GM11168 (cell line): ENCODE data around the gene EML1.

Source experiments
- in situ Hi-C: fragments of 300-500 bp; cut with MboI; formaldehyde crosslinking; loops from one replicate; pipeline ENCODE4 v1.12.0; 2022; ENCODE audit warnings: low sequenced_read_pairs; ENCODE audit not compliant: unreplicated experiment

The EML1 gene

GRCh38 chr14:99777951-99778350 lies 15.3 kb upstream of the EML1 start:
- in situ Hi-C loops, result no loop called here

GRCh38 chr14:99779751-99780150 lies 13.5 kb upstream of the EML1 start:
- in situ Hi-C loops, result no loop called here

DNA sequence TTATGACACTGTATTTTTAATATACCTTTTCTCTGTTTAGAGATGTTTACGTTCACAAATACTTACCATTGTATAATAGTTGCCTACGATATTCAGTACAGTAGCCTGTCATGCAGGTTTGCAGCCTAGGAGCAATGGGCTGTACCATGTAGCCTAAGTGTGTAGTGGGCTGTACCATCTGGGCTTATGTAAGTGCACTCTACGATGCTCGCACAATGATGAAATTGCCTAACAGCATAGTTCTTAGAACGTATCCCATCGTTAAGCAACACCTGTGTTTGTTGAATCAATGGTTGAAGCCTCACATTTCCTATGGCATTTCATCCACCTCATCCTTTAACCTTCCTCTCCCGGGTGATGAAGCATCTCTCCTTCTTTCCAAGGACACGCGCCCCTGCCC lies 12.5 kb upstream of the EML1 start:
- in situ Hi-C loops, result no loop called here

DNA sequence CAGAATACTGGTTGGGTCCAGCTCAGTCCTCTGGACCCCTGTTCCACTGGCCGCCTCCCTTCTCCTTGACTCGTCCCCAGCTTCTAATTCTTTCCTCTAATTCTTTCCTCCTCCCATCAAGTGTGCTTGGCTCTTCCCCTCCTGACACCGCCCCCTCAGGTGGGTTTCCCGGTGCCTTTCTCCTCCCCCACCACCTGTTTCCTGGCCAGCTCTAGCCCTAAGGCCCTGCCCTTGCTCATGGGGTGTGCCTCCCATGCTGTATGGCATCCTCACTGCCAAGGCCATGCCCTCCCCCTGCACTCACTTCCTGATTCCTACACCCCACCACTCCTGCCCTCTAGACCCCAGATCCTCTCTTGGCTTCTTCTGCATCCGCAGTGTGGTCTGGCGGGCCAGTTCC lies 12.1 kb upstream of the EML1 start:
- in situ Hi-C loops, result no loop called here

DNA sequence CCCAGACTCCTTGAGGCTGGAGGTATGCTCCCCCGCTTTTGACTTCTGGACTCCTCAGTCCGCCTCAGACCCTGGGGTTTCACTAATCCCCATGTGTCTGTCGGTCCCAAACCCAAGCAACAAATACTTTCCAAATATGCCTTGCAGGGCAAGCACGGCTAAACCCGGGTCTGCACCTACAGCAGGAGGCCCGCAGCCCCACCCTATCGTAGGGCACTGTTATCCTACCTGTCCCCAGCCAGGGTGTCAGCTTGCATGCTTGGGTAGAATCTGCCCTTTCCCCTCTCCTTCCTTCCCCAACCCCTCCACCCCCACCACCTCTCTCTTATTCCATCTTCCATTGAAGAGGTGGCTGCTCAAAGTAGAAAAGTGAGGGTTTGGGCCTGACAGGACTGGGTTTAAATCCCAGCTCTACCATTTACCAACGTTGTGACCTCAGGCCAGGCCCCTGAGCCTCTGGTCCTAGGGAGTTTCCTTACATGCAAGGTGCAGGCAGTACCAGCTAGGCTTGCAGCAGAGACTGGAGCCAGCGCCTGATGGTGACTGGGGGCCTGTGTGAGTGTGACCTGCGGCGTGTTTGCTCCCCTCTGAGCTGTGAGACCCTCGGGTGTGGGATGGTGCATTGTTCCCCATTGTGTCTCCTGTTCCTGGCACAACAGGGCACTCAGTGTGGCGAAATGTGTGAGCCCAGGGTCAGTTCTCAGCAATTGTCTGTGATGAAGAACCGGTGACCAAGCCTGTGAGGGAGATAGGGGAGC lies 11.2 kb upstream of the EML1 start:
- in situ Hi-C loops, result no loop called here

DNA sequence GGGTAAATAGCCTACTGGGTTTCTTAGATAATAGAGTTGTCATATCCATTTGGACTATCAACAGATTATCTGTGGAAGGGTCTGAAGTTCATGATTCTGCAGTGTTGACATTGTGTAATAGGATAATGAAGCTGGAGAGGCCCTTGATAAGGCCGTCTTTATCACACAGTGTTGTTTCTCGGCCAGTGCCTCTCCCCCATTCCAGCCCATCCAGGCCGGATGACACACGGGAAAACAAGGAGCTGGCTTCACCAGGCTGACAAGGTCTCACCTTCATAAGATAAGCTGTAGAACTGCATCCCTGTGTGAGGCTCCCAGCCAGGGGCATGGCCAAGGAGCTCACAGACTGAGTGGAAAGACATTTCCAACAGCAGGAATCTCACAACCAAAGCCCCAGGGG lies 8.7 kb upstream of the EML1 start:
- in situ Hi-C loops, result no loop called here

DNA sequence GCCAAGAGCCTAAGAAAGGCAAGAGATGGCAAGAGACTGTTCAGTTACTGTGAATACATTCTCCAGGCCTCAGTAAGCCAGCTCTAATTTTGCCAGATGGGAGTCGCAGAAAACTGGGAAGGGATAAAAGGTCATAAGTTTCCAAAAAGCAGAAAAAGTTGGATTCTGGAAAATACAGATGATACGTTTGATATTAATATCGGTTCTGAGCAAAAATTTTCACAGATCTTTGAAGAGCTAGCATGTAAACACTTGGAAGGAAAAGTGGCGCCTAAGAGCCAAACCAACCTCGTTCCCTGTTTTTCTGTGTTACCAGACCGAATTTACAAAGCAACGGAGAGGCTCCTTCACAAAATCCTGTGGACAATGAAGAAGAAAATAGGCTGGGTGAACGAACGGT lies 7.8 kb upstream of the EML1 start:
- in situ Hi-C loops, result no loop called here

DNA sequence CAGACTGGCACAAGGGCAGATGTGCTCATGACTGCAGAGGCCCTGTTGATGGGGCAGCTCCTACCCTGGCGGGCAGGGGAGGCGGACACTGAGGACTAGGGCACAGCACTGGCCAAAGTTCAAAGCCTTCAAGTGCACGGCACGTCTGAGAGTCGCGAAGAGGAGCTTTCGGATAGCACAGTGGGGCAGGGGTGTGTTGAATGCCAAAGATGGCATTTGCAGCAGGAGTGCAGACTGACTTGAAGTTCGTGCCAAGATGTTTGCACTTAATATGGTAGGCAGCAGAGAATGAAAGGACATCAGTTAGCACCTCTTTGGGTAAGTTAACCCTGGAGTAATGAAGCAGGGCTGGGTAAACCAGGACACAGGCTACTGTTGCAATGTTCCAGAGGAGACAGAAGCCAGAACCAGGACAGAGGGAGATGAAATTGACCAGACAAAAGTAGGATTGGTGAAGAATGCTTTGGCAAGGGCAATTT lies 6.7 kb upstream of the EML1 start:
- in situ Hi-C loops, result no loop called here

DNA sequence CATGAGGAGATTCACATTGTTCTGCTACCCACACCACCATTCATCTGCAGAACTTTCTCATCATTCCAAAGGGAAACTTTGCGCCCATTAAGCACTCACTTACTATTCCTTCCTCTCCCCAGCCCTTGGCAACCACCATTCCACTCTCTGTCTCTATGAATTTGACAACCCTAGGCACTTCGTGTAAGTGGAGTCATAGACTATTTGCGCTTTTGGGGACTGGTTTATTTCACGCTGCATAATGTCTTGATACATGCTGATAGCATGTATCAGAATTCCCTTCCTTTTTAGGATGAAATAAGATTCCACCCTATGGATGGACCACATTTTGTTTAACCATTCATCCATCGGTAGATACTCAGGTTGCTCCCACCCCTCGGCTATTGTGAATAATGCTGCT lies 4.5 kb upstream of the EML1 start:
- in situ Hi-C loops, result no loop called here

DNA sequence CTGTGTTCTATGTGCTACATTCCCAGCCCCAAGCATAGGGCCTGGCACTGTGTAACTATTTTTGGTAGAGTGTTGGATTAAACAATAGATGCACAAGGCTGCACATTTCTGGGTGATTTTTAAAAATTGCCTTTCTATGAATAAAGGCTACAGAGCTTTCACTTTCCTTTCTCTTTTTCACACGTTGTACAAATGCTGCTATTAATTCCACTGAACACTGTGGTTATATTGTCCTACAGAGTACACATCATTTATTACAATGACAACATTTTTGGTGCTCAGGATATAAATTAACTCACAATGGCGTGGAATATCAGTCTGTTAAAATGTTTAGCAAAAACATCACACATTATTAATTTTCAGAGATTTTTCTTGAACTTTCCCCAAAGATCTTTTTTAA lies 3.6 kb upstream of the EML1 start:
- in situ Hi-C loops, result no loop called here

GRCh38 chr14:99790201-99790977 lies 2.8 kb upstream of the EML1 start:
- in situ Hi-C loops, result no loop called here

- in situ Hi-C loops, result no loop called here
These were observed 2.2 kb upstream of the EML1 start for GRCh38 chr14:99790978-99791376.

GRCh38 chr14:99791476-99792209 lies 1.6 kb upstream of the EML1 start:
- in situ Hi-C loops, result no loop called here

- in situ Hi-C loops, result no loop called here
These were observed 1.0 kb upstream of the EML1 start for GRCh38 chr14:99792210-99792535.

DNA sequence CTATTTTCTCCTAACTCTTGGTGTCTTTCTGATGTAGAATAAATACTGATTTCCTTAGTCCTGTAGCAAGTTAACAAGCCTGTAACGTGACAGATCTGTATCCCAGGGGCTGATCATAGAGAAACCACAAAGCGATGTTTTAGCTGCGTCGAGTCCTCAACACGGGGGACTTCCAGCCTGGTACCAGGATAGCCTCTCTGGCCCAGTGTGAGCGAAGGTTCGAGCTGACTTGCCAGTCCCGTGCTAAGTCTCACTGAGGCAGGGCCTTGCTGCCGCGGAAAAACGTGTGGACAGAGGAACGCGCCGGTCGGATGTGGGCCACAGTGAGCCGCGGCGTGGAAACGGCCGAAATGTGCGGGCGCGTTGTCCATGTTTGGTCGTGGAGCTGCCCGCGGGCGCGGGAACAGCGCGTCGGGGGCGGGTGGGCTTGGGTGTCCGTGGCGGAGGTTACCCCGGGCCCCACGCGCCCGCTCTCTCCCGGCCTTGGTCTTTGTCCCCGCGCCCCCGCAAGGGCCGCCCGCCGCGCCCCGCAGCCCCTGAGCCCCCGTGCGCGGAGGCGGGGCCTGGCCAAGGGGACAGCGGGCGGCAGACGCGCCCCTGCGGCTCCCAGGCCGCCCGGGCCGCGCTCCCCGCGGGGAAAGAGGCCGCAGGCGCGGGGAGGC lies 531 bp upstream of the EML1 start:
- in situ Hi-C loops, result no loop called here

DNA sequence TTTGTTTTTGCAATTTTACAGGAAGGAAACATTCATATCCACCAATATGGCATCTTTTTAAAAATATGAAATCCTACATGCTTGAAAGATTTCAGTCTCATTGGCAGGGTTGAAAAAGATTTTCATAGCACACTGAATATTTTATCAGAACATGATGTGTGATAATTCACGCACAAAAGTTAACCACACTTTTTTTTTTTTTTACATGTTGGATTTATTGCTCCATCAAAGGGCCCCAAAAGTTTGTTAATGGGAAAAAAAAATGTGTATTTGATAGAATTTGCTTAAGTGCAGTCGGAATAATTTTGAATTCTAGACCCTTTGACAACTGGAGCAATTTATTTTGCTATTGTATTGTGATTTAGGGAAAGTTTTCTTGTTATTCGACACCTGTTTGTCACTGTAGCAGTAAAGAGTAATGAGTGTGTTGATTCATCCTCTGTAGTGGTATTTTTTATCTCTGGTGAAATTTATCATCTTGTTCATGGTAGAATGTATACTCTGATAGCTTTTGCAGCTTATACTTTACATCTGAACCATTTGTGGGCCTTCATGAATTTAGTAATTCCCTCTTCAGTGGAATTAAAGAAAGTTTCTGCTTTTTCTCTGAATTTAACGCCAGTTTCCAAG lies 1.1 kb downstream of the EML1 start:
- in situ Hi-C loops, result no loop called here

GRCh38 chr14:99795046-99795445 lies 1.8 kb downstream of the EML1 start:
- in situ Hi-C loops, result no loop called here

DNA sequence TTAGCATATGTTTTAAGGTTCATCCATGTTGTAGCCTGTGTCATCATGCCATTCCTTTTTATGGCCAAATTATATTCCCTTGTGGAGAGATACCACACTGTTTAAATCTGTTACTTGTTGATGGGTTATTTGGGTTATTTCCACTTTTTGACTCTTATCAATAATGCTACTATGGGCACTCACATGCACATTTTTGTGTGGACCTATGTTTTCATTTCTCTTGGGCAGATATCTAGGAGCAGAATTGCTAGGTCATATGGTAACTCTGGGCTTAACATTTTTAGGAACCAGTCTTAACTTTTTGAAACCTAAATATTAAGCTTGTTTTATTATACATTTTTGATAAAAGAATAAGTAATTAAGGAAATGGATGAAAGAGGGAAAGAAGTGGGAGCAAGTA lies 4.0 kb downstream of the EML1 start:
- in situ Hi-C loops, result no loop called here

DNA sequence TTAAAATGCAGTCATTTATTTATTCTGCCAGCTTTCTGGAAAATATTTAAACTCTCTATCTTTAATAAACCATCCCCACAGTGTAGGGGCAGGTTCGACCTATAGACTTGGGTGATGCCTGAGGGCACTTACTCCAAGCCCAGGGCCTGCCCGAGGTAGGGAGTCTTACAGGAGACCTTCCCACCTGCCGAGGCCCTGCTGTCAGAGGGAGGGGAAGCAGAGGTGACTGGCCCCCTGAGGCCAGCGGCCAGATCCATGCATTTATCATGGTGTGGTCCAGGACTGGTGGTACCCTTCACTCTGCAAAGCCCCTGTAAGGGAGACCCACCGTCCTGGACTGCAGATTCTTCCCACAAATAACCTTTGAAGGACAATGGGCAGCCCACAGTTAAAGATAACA lies 7.6 kb downstream of the EML1 start:
- in situ Hi-C loops, result no loop called here
